SHP77 treated with DMSO at 0.1 percent for 48 hours (cell line): ENCODE results near the gene B4GALT7.
A peak's percentile ranks its signal among the peaks of the same experiment; 100 is the strongest.

Source experiments
- DNase-seq: peaks from one replicate; lab custom pipeline; 2025; lab: John Stamatoyannopoulos, UW

Gene B4GALT7

DNA sequence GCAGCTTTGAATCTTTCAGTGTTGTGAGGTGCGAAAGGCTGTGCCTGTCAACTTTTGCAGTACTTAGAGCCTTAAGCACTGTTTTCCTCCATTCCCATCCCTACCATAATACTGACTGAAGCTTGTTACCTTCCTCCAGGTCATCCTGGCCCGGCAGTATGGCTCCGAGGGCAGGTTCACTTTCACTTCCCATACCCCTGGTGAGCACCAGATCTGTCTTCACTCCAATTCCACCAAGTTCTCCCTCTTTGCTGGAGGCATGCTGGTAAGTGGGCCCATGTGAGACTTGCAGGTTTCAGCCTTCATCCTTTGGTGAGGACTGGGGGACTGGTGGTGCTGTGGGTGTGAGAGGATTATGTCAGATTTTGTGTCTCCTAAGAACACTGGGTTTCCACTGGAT, 6.4 kb upstream of the B4GALT7 start:
- no peak for DNase-seq

DNA sequence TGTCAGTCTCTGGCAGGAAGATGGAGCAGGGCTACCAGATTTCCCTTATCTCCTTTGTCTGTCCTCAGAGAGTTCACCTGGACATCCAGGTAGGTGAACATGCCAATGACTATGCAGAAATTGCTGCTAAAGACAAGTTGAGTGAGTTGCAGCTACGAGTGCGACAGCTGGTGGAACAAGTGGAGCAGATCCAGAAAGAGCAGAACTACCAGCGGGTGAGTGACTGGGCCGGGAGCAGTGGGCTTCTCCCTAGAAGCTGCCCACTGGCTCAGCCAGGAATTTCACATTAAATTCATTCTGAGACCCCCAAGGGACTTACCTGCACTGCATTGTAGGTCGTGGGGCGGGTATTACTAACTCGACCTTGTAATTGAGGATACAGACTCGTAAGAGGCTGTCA, 5.9 kb upstream of the B4GALT7 start:
- no peak for DNase-seq

DNA sequence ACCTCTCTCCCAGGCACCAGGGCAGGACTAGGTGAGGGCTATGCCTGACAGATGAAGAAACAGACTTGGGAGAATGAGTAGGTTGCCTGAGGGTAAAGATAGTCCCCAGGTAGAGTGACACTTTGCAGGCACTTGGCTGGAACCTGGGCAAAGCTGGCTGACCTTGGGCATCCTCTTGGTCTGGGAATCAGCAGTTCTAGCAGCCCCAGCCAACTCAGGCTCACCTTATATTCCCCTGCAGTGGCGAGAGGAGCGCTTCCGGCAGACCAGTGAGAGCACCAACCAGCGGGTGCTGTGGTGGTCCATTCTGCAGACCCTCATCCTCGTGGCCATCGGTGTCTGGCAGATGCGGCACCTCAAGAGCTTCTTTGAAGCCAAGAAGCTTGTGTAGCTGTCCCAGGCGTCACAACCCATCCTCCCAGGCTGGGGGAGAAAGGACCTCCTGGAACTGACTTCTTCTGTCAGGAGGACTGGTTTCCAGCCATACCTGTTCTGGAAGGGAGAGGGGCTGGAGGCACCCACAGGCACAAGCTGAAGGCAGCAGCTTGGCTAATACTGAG, 4.8 kb upstream of the B4GALT7 start:
- no peak for DNase-seq

DNA sequence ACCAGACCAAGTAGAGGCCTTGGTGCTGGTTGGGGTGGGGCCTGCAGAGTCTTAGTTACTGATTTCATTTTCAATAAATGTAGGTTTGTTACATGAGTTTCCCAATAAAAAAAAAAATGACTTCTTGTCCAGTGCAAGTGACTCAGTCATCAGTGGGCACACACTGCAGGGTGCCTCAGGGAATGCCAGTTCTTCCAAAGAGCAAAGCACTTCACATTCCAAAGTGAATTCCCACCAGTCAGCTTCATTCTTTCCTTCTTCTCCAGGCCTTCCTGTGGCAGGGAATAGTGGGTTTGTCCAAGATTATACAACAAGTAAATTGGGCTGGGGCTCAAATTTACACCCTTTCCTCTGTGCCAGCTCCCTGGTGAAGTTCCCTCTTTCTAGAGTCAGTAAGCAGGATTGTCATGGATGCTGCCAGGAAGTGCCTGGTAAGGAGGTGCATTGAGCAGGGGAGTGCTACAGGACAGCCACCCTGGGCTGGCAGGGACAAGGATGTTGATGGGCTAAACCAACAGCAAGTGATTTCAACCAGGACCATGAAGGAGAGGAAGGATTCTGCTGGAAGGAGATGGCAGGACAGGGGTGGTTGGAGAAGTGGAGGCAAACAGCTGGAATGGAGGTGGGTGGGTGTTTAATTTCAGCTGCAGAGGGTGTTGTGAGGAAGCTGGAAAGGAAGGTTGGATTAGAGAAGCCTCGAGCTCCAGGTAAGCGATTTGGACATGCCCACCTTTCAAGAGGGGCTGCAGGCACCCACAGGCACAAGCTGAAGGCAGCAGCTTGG, 3.7 kb upstream of the B4GALT7 start:
- DNase-seq = no peak

DNA sequence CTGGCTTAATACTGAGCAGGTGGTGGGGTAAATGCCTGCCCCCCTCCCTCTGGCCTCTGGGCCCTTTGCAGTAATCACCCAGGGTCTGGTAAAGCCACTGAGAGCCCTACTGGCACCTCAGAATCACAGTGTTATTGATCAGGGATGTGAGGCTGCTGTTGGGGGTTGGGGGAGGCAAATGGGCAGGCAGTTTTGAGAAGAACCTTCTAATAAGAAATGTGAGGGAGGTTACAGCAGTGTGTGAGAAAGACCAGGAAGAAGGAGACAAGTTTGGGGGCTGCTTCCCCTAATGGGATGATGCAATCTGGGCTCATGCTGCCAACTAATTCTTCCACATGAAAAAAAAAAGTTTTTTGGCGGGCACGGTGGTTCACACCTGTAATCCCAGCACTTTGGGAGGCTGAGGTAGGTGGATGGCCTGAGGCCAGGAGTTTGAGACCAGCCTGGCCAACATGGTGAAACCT, 3.1 kb upstream of the B4GALT7 start:
- DNase-seq = no peak

DNA sequence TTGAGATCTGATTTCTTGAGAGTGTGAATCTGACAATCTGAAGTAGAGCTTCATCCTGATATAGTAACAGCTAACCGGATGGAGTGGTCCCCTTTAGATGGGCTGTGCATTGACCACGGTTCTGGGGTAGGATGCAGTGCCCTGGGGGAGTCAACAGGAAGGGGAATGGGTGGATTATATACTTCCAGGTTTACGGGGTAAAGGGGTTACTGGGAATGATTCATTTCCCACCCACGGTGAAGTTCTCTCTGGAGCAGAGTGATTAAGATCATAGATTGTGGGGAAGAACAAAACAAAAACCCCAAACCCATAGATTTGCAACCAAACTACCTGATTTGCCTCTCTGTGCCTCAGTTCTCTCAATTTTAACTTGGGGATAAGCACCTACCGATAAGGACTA, 1.5 kb upstream of the B4GALT7 start:
- no peak for DNase-seq

DNA sequence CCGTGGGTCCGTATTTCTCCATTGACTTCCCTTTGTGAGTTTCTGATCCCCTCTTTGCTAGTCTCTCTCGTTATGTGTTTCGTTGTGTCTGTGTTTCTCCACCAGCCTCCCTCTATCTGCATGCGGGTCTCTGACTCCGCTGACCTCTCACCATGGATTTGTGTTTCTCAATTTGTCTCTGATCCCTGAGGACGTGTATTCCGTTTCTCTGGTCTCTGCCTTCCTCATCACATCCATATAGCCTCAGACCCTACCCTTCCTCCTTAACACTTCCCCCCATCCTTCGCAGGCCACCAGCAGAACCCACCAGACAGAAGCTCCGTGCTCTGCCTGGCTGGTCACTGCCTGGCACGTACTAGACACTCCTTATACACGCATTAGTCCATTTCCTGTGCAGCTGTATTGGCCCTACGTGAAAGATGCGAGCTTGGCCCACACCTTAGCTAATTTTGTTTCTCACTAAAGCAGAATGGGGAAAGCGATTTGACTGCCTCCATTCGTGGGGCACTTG, 631 bp downstream of the B4GALT7 start:
- no peak for DNase-seq

DNA sequence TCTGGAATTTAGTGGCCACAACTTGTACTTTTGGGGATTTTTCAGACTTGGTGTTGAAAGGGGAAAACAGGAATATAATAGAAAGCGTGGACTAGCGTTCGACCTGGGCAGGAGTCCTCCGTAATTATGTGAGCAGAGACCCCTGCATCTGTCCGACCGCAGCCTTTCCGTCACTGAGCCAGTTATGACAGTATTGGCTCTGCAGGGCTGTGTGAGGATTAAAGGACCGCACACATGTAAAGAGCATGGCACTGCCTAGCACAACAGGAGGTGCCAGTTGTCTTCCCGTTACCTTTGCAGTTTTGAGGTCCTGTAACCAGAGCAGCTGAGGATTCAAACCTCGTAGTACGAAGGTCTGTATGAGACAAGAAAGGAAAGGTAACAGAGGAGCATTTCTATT, 1.2 kb downstream of the B4GALT7 start:
- no peak for DNase-seq

DNA sequence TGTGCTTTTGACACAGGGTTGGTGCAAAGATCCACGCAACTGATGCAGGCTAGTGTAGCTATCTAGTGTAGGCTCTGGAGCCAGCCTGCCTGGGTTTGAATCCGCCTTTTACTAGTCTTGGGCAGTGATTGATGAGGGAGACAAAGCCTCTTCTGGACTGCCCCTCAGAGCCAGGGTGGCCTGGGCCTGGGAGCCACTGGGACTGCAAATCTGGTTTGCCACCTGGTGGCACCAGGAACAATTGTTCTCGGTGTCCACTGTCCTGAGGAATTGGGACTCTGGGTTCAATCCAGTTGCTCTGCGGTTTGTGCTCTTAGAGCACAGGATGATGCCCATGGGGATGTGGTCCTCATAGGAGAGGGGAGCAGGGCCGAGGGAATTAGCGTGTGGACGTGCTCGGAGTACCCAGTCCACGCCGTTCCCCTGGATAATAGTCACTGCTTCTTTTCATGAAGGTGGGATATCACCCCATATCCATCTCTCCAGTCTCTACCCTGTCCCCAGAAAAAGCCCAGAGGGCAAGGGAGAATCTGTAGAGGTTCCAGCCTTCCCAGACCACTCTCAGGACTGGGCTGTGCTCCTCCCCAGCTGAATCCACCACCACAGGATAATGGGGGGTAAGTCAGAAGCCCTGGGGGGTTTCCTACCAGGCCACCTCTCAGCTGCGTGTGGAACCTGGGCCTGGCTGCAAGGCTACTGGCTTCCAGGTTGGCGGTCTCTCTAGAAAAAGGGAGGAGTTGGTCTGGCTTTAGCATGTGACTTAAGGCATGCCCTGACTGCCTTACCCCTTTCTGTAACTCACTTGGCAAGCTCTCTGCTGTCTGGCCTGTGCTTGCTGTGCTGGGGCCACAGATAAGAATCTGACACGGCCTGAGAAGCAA, 1.9 kb downstream of the B4GALT7 start:
- no peak for DNase-seq

DNA sequence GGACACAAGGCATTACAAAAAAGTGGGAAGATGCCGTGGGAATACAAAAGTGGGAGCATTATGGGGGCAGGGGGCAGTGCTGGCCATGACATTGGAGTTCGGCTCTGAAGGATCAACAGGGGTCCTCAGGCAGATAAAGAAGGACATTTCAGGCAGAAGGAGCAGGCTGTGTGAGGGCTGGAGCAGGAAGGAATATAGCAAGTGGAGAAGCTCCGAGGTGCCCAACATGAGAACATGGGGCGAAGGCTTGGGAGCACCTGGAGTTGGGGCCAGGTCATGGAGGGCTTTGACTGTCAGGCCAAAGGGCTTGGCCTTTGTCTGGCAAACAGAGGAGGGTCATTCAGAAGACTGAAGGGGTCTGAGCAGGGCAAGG, 2.5 kb downstream of the B4GALT7 start:
- no peak for DNase-seq

DNA sequence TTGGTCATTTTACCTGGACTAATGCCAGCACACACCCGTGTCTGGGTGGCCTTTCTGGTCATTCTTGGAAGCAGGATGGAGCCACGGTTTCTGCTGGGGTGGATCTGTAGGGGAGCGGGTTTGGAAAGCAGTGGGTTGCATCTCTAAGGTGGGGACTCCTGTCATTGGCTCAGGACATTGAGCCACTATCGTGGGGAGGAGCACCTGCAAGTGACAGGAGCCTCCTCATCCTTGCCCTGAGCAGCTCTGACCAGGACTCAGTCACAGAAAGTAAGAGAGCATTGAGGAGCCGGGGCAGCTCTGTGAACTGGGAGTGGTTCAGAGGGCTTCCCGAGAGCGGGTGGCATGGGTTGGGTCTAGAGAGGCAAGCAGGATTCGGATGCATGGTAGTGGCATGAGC, 3.7 kb downstream of the B4GALT7 start:
- DNase-seq = no peak

DNA sequence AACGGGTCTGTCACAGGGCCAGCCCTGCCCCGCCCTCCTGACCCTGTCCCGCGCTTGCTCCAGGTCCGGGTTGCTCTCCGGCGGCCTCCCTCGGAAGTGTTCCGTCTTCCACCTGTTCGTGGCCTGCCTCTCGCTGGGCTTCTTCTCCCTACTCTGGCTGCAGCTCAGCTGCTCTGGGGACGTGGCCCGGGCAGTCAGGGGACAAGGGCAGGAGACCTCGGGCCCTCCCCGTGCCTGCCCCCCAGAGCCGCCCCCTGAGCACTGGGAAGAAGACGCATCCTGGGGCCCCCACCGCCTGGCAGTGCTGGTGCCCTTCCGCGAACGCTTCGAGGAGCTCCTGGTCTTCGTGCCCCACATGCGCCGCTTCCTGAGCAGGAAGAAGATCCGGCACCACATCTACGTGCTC, 4.2 kb downstream of the B4GALT7 start:
- no peak for DNase-seq

DNA sequence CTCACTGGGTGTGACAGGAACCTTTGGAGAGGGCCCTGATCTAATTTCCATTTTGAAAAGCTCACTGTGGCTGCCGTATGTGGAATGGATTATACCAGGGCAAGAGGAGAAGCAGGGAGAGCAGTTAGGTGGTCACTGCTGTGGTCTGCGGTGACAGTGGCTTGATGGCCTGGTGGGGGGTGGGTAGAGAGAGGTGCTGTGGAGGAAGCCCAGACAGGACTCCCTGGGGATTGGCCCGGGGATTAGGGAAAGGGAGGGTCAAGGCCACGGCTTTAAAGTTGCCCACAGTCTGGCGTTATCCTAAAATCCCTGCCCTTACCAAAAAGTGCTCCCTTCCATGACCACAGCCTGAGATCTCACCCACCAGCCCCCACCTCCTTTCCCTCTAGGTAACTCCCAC, 4.7 kb downstream of the B4GALT7 start:
- DNase-seq = no peak

DNA sequence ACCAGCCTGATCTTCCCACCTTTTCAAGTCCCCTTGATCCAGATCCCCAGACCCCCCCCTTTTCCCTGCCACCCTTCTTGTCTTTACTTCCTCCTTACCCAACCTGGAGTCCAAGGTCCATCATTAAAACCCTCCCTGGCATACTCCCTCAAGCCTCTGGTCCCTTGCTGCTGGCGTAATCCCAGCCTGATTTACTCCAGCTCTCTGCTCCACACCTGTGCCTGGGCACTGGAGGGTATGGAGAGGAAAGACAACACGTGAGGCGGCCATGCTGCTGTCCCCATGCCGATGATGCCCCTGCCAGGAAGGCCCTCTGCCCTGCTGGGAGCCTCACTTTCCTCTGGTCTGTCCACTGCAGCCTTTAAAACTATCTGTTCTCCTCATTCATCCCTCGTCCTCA, 5.1 kb downstream of the B4GALT7 start:
- DNase-seq = no peak

DNA sequence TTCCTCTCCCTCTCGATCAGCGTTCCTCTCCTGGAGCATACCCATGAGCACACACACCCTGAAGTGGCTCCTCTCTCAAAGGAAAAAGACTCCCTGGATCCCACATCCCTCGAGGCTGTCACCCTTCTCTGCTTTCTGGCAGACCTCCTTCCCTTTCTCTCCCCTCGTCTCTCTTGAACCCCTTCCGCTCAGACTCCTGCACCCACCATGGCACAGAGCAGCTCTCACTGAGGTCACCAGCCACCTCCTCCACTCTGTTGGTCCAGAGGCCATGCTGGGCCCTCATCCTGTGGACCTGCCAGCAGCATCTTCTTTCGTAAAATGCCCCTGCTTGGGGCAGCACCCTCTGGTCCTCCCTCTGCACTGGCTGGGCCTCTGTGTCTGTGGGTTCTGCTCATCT, 5.7 kb downstream of the B4GALT7 start:
- no peak for DNase-seq

DNA sequence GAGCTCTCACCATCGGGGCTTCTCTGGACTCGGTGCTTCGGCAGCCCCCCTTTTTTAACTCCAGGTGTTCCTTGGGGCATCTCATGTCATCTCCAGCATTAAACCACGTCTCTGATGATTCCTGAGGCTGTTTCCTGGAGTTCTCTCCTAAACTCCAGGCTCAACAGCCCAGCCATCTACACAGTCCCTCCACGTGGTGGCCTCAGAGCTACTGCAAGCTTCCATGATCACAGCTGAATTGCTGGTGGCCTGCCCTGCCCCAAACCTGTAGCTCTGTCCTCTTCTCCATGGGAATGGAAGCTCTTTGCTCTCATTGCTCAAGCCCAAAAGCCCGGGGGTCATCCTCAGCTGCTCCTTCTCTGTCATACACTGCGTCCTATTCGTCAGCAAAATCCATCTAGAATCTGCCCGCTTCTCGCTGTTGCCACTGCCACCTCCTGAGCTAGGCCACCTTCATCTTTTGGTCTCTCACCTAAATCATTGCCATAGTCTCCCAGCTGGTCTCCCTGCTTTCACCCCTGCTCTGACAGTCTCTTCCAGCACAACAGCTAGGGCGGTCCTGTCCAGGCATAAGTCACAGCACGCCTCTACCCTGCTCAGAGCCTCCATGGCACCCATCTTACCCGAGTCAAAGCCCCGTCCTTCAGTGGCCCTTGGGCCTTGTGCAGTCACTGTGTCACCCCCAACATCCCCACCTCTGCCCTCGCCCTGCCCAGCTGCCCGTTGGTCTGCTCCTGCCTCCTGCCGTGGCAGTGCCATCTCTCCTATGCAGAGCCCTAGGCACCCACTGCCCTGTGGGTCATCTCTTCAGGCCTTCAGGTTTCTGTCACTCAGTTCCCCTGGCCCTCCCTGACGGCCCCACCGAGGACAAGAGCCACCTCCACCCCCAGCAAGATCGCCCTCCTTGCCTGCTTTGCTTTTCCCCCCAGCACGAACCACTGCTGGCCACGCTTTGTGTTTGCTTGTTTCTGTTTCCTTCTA, 6.4 kb downstream of the B4GALT7 start:
- no peak for DNase-seq

DNA sequence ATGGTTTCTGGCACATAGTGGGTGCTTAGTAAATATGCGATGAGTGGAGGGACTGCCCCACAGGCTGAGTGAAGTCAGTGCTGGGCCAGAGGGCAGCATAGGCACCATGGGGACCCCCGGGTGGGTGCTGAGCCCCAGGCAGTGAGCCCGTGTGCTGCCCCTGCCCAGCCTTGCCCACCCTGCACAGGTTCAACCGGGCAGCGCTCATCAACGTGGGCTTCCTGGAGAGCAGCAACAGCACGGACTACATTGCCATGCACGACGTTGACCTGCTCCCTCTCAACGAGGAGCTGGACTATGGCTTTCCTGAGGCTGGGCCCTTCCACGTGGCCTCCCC, 7.2 kb downstream of the B4GALT7 start:
- DNase-seq = no peak

DNA sequence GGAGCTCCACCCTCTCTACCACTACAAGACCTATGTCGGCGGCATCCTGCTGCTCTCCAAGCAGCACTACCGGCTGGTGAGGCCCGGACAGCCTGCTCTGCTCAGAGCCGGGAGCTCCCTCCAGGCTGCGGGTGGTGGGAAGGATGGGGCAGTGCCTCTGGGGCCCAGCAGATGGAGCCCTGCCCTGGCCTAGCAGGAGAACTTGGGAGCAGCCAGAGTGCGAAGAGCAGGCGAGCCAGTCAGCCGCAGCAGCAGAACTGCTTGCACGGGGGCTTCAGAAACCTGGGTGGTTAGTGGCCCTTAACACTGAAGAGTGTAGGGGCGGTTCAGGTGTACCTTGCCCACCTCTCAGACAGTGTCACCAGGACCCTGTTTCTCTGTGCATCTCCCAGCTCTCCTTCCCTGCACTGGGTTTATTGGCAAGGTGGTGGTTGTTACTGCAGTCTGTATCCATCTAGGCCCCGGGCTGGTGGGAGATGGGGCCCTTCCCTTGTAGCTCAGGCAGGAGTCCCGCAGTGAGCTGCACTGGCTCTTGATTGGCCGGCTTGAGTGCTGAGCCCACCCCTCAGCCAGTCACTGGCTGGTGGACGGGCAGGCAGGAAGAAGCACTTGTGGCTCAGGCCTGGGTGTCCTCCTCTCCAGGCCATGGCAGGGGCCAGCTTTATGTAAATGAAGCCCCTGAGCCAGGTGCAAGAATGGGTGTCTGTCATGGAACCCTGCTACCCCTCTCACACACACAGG, 7.7 kb downstream of the B4GALT7 start:
- DNase-seq = peak; percentile 25

DNA sequence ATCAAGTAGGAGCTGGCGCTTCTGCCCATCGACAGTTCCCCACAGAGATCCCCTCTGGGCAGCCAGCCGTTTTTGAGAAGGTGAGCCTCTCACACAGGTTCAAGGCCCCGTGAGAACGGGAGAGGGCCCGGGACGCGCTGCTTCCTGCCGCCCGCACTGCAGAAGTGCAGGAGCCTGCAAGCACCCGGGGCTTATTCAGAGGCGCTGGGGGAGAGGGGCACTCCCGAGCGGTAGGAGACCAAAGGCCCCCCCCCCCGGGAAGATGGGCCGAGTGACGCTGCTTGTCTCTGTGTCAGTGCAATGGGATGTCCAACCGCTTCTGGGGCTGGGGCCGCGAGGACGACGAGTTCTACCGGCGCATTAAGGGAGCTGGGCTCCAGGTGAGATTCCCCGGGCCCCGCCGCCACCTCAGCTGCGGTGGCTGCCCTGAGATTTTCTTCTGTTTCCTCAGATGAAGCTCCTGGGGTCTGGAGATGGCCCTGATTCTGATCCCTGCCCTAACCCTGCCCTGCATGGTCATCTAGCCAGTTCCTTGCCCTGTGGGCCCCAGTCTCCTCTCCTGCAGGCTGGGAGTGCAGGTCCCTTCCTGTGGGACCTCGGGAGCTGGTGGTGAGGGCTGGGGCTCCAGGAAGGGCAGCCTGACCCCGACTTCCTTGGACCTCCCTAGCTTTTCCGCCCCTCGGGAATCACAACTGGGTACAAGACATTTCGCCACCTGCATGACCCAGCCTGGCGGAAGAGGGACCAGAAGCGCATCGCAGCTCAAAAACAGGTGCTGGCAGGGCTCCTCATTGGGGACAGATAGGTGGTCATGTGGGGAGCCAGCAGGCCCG, 8.5 kb downstream of the B4GALT7 start:
- no peak for DNase-seq
